Epithelial cell of esophagus (primary cell): ENCODE data around the gene MAPK8.

Experiments
- DNase-seq: peaks from one replicate; pipeline ENCODE4 v3.0.0; 2010; ENCODE audit warnings: low read depth
- H3K4me3 ChIP-seq: 2 replicates; pipeline ENCODE4 v1.5.1; 2011; ENCODE audit warnings: mild to moderate bottlenecking, low read length, control low read depth
- CTCF ChIP-seq: IDR thresholded peaks from 2 replicates; pipeline ENCODE4 v1.5.1; 2011; ENCODE audit warnings: low read depth, mild to moderate bottlenecking, low read length, control low read depth, inconsistent platforms; ENCODE audit not compliant: insufficient read depth; ENCODE audit errors: missing control alignments

Gene MAPK8

GRCh38 chr10:48316236-48316635 is 9.8 kb downstream of the MAPK8 start:
- no peak overlapping the region for H3K4me3 ChIP-seq
- no peak for TF ChIP-seq CTCF
- DNase-seq: peak; percentile 77

GRCh38 chr10:48317321-48317990 is 11.0 kb downstream of the MAPK8 start:
- no peak for TF ChIP-seq CTCF
- H3K4me3 ChIP-seq: no peak overlapping the region
- no peak for DNase-seq

- DNase-seq: no peak
- H3K4me3 ChIP-seq: no peak overlapping the region
- no peak for TF ChIP-seq CTCF
Observed at GRCh38 chr10:48322017-48322416, 15.5 kb downstream of the MAPK8 start.

GRCh38 chr10:48324580-48324979 is 18.1 kb downstream of the MAPK8 start:
- TF ChIP-seq CTCF: no peak
- no peak overlapping the region for H3K4me3 ChIP-seq
- no peak for DNase-seq

- H3K4me3 ChIP-seq: no peak overlapping the region
- no peak for DNase-seq
- no peak for TF ChIP-seq CTCF
Observed at GRCh38 chr10:48330269-48330668, 23.8 kb downstream of the MAPK8 start.

GRCh38 chr10:48331436-48331835 is 25.0 kb downstream of the MAPK8 start:
- no peak for TF ChIP-seq CTCF
- no peak for DNase-seq
- H3K4me3 ChIP-seq: no peak overlapping the region
